GM21825 (cell line): Measurements from ENCODE around the gene ERCC1.
"Not testable (repeated sequence)": the region's sequence is repeated elsewhere in the genome, so short reads cannot be mapped to it uniquely, and the experiment has no call there.

ENCODE experiments used
- ATAC-seq: cut with Tn5 transposase; IDR thresholded peaks from one replicate; pipeline ENCODE4 v1.9.1; 2021; ENCODE audit warnings: mild to moderate bottlenecking, moderate library complexity; ENCODE audit not compliant: unreplicated experiment

ERCC1 gene

GRCh38 chr19:45455707-45456499 lies 32.2 kb upstream of the ERCC1 start:
- no peak for ATAC-seq

DNA sequence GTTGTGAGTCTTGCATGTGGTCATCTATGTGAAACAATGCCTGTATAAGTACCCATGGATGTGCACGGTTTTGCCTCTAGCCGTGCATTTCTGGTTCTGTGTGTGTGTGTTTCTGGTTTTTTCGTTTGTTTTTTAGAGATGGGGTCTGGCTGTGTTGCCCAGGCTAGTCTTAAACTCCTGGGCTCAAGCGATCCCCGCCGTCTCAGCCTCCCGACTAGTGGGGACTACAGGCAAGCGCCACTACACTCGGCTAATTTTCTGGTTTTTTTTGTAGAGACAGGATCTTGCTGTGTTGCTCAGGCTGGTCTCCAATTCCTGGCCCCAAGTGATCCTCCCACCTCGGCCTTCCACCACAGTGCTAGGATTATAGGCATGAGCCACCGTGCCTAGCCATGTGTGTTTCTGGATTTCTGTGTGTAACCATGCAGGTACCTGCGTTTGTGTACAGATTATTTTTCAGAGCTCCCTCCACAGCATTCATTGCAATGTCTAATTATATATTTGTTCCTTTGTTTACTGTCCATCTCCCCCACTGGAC lies 28.2 kb upstream of the ERCC1 start:
- ATAC-seq, result no peak

GRCh38 chr19:45451131-45451849 lies 27.6 kb upstream of the ERCC1 start:
- no peak for ATAC-seq

GRCh38 chr19:45450012-45450333 lies 26.3 kb upstream of the ERCC1 start:
- ATAC-seq, result no peak

GRCh38 chr19:45448887-45449299 lies 25.2 kb upstream of the ERCC1 start:
- no peak for ATAC-seq

GRCh38 chr19:45448425-45448756 lies 24.7 kb upstream of the ERCC1 start:
- no peak for ATAC-seq

DNA sequence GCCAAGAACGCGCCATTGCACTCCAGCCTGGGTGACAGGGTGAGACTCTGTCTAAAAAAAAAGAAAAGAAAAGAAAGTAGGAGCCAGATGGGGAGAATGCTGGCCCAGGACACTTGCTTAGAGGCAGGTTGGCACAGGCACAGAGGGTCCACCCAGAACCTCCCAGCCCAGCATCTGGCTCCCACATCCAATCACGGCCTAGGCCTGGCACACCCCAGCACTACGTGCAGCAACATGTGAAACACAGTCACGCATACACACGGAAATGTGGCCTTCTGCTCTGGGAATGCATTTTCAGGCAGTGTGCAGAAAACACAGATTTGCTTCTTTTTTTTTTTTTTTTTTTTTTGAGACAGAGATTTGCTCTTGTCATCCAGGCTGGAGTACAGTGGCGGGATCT lies 23.2 kb upstream of the ERCC1 start:
- no peak for ATAC-seq

DNA sequence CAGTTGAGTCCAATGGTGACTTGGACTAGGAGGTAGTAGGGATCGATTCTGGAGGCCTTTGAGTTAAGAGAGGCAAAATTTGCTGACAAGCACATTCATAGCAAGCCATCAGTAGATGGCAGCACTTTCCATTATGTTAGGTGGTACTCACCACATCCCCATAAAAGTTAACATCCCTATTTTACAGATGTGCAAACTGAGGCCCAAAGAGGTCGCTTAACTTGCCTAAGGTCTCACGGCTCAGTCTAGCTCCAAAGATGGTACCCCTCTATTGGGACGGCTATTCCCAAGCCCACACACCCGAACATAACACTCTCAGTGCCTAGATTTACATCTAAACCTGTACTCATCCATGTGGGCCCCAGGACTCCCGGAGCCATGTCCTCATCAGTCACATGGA lies 22.6 kb upstream of the ERCC1 start:
- no peak for ATAC-seq

- ATAC-seq, result no peak
Observed at GRCh38 chr19:45445139-45445538, 21.4 kb upstream of the ERCC1 start.

DNA sequence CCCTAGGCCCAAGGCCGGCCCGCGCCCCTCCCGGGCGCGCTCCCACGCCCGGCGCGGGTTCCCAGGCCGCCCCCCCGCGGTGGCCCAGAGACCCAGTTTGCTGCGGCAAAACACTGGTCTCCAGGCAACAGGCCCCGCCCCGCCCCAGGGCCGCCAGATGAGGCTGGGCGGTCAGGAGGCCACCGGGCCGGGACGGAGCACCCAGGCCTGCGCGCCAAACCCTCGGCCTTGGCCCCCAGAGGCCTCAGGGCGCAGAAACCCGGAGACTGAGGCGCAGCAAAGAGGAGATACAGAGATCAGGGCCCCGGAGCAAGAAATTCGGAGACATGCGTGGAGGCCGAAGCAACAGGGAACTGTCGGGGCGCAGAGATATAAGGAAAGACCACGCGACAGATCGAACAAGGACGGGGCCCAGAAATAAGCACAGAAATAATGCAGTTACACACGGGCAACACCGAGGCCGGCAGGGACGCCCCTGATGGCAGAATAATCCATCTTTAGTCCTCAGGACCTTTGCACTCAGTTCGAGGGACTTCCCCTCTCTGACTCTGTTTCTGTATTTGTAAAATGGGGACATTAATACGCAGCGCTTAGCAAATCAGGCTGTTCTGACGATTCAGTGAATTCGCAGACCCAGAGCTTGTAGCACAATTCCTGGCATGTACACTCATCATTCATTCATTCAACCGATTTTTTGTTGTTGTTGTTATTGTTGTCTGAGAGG lies 20.8 kb upstream of the ERCC1 start:
- peak; percentile 44 for ATAC-seq

DNA sequence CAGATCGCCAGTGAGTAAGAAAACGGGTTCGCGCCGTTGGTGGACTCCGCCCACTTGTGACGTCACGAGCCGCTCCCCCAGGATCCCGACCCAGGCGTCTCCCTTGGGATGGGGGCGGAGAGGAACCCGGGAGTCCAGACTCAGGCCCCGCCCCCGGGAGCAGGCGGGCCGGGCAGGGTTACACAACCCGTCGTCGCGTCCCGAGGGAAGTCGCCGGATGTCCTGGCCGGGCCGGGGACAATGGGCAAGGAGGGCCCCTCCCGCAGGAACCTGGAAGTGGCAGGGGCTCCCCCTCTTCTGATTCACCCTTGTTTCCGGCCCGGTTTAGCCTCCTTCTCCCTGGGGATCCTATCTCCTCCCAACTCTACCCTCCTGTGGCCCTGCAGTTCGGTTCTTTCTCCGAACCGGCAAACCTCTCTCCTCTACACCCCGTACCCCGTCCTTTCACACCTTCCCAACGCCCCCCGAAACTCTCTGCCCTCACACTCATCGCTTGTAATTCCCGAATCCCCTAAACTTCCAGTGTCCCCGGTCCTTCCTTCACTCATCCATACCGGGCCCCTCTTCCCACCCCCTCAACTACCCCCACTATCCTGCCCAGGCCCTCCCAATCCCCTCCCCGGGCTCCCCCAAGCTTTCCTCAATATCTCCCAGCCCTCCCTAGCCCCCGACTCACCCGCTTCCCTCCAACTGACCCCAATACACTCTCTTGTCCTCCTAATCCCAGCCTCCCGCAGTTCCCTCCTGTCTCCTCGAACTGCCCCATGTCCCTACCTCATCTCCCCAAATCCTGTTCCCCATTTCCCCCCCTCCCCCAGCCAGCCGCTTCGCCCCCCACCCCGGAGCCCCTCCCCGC lies 20.0 kb upstream of the ERCC1 start:
- ATAC-seq, result peak; percentile 38

DNA sequence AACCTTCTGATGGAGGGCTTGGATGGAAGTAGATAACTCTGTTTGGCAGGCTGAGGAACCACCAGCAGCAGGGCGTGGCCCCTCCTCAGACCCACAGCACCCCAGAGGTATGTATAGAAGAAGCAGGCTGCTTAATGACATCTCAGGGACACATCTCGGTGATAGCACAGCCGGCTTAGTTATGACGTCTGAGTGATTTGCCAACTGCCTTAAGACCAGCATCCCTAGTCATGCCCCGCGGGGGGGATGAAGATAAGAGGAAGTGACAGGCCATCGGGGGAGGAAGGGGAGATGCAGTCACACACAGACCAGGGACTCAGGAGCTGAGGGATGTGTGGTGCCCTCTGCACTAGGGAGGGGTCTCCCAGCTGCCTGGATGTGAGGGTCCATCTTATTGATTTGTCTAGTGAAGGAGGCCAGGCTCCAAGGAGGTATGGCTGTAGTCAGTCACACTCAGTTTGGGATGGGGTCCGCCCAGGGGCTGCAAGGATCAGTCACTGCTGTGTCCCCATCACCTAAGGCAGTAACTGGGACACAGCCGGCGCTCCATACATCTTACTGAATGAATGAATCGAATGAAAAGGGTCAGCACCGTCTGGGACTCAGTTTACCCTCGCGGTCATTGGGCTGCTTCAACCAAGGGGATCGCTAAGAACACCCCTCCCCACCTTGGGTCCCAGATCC lies 19.2 kb upstream of the ERCC1 start:
- no peak for ATAC-seq

DNA sequence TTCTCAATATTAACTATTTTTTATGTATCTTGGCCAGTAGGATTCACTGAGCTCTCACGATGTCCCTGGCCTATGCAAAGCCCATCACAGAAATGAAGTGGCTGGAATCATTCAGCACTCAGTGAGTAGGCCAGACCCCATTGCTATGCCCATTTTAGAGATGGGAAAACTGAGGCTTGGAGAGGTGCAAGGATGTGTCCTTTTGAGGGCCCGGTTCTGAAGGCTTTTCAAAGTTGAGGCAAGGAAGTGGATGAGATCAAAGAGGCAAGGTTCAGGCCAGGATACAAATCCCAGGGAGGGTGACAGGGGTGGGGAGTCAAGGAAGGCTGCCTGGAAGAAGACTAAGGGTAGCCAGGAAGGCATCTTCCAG lies 18.7 kb upstream of the ERCC1 start:
- ATAC-seq, result no peak

DNA sequence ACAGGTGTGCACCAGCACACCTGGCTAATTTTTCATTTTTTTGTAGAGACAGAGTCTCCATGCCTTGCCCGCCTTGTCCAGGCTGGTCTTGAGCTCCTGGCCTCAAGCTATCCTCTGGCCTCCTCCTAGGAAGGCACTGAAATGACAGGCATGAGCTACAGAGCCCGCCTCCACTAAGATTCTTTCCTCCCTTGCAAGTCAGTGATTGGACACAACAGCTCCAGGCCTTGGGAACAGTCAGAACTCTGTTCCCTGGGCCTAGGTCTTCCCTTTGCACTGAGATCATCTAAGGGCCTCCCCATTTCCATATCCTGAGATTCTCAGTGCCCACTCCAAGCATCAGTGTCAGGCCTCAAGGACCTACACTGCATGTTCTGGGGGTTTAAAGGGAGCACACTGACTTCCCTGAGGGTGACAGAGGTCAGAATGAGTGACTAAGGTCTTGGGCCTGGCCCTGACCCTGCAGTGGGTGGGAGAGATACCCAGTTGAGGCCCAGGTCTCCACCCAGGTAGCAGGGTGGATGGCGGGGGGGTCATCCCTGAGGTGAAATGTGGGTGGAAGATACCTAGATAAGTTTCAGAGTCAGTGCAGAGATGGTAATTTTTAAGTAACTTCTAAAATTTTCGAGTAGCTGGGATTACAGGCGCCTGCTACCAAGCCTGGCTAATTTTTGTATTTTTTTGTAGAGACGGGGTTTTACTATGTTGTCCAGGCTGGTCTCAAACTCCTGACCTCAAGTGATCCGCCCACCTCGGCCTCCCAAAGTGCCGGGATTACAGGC lies 17.3 kb upstream of the ERCC1 start:
- no peak for ATAC-seq

- ATAC-seq, result no peak
Observed at GRCh38 chr19:45440259-45440638, 16.5 kb upstream of the ERCC1 start.

DNA sequence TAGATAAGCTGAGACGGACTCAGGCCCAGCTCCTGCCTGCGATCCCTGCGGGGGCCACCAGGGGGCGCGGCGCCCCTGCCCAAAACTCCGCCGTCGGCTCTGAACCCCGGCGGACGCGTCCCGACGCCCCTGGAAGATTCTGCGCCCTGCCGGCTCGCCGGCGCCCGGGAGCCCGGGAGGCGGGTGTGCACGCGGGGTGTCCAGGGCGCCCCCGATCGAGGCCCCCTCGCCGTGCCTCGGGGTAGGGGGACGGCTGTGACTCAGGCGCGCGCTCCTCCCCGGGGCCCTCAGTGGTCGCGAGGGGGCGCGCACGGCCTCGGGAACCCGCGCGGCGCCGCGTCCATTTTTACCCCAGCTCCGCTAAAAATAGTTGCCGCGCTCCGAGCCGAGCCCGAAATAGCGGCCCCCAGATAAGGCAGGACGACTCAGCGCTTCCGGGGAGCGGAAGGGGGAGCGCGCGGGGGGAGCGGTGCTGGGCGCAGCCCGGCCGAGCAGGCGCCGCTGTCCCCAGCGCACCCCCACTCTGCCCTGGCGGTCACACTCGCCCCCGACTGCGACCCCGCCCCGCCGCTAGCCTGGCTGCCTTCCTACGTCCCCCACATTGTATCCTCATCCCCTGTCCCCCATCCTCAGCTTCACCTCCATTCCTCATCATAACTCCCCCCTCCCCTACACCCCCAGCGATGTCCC lies 16.0 kb upstream of the ERCC1 start:
- ATAC-seq, result peak; percentile 43

DNA sequence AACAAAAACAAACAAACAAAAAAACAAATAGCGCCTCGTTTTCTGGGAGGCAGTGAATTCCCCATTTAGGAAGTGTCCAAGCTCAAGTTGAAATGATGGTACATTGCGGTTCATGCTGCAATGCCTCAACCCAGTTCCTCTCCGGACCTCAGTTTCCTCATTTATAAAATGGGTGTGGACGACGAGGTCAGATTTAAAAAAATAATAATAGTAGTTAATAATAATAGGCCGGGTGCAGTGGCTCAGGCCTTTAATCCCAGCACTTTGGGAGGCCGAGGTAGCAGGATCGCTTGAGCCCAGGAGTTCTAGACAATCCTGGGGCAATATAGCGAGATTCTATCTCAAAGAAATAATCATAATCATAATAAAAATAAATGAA lies 15.5 kb upstream of the ERCC1 start:
- no peak for ATAC-seq

DNA sequence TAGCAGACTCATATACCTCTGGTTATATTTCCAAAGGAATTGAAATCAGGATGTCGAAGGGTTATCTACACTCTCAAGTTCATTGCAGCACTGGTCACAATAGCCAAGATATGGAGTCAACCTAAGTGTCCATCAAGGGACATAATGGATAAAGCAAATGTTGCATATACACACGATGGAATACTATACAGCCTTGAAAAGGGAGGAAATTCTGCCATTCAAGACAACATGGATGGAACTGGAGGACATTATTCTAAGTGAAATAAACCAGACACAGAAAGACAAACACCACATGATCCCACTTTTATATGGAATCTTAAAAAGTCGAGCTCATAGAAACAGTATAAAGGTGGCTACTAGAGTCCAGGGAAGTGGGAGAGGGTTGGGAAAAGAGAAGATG lies 13.6 kb upstream of the ERCC1 start:
- ATAC-seq, result no peak

DNA sequence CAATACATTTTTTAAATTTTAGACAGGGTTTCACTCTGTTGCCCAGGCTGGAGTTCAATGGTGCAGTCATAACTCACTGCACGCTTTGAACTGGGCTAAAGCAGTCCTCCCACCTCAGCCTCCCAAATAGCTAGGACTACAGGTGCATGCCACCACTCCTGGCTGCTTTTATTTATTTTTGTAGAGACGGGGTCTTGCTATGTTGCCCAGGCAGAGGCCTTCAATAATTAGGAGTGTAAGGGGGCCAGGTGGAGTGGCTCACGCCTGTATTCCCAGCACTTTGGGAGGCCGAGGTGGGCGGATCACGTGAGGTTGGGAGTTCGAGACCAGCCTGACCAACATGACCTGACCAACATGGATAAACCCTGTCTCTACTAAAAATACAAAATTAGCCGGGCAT lies 8.8 kb upstream of the ERCC1 start:
- ATAC-seq, result not testable (repeated sequence)
